B cell (primary cell): Measurements from ENCODE around the gene TEX101.

Experiments used
- EZH2 ChIP-seq: IDR thresholded peaks from 2 replicates; pipeline ENCODE4 v1.6.1; 2012; ENCODE audit warnings: borderline replicate concordance, low read depth, mild to moderate bottlenecking, moderate library complexity, low read length; ENCODE audit not compliant: insufficient read depth, poor library complexity, severe bottlenecking
- TF ChIP-seq, protein P1 (sequence below): fragments of 200-600 bp; IDR thresholded peaks from one replicate; pipeline ENCODE4 v1.8.0; 2022; ENCODE audit warnings: antibody characterized with exemption, mild to moderate bottlenecking

DNA sequence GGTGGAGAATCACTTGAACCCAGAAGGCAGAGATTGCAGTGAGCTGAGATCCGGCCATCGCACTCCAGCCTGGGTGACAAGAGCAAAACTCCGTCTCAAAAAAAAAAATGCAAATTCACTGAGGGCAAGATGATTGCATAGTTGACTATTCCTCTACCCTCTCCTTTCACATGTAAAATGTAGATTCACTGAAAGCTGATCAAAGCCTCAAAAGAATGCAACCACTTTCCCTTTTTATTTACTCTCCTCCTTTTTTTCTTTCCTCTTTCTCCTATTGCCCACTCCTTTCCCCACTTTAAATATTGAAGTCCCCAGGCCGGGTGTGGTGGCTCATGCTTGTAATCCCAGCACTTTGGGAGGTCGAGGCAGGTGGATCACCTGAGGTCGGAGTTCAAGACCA is 6.3 kb downstream of the TEX101 start:
- TF ChIP-seq, protein P1, sequence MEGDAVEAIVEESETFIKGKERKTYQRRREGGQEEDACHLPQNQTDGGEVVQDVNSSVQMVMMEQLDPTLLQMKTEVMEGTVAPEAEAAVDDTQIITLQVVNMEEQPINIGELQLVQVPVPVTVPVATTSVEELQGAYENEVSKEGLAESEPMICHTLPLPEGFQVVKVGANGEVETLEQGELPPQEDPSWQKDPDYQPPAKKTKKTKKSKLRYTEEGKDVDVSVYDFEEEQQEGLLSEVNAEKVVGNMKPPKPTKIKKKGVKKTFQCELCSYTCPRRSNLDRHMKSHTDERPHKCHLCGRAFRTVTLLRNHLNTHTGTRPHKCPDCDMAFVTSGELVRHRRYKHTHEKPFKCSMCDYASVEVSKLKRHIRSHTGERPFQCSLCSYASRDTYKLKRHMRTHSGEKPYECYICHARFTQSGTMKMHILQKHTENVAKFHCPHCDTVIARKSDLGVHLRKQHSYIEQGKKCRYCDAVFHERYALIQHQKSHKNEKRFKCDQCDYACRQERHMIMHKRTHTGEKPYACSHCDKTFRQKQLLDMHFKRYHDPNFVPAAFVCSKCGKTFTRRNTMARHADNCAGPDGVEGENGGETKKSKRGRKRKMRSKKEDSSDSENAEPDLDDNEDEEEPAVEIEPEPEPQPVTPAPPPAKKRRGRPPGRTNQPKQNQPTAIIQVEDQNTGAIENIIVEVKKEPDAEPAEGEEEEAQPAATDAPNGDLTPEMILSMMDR = no peak
- no peak for TF ChIP-seq EZH2
